Suprapubic skin (tissue), 4 donors: Measurements from ENCODE around the gene AGR3. TPM values are rescaled to one million over a fixed set of nuclear protein-coding genes. Genes with fewer than 3 reads are reported as not detected.

Experiments
- DNase-seq, 2 donors: peaks; one replicate each; pipeline ENCODE4 v3.0.0-alpha.2; 2019; ENCODE audit warnings: low spot score in 2 of 2
- H3K27ac ChIP-seq: fragments of 200-600 bp; sonication (generic); one replicate; pipeline ENCODE4 v1.5.1; 2019
- H3K27me3 ChIP-seq: fragments of 200-600 bp; sonication (generic); one replicate; pipeline ENCODE4 v1.5.1; 2019
- H3K36me3 ChIP-seq: fragments of 200-600 bp; sonication (generic); one replicate; pipeline ENCODE4 v1.5.1; 2019
- H3K4me1 ChIP-seq: fragments of 200-600 bp; sonication (generic); one replicate; pipeline ENCODE4 v1.5.1; 2019
- H3K4me3 ChIP-seq: fragments of 200-600 bp; sonication (generic); one replicate; pipeline ENCODE4 v1.5.1; 2019; ENCODE audit warnings: mild to moderate bottlenecking
- H3K9me3 ChIP-seq: fragments of 200-600 bp; sonication (generic); one replicate; pipeline ENCODE4 v1.5.1; 2019
- CTCF ChIP-seq, 2 donors: fragments of 200-600 bp in 1 of 2; fragments of 450-650 bp in 1 of 2; sonication (generic) in 1 of 2; IDR thresholded peaks; one replicate each; pipeline ENCODE4 v1.5.1; 2016 to 2019; ENCODE audit warnings: antibody characterized with exemption in 2 of 2, mild to moderate bottlenecking in 1 of 2, moderate library complexity in 1 of 2
- EP300 ChIP-seq: sonication (generic); formaldehyde crosslinking; IDR thresholded peaks from one replicate; pipeline ENCODE4 v1.6.1; 2017; ENCODE audit warnings: antibody characterized with exemption
- POLR2A ChIP-seq, 2 donors: fragments of 450-650 bp; IDR thresholded peaks; one replicate each; pipeline ENCODE4 v1.6.1; 2017; ENCODE audit warnings: antibody characterized with exemption in 2 of 2, mild to moderate bottlenecking in 2 of 2, moderate library complexity in 2 of 2
- POLR2AphosphoS5 ChIP-seq, 3 donors: sonication (generic); formaldehyde crosslinking; IDR thresholded peaks; one replicate each; pipeline ENCODE4 v1.6.1; 2017; ENCODE audit warnings: antibody characterized with exemption in 3 of 3
- WGBS: methylation state at CpG from one replicate; pipeline ENCODE4 v1.1.5; 2018; 5-methylcytosine and 5-hydroxymethylcytosine counted together
- total RNA-seq, 4 donors: library from RNA; depleted of rRNA; stranded (reverse); fragments of >200 nt; gene quantifications; one replicate each; pipeline ENCODE4 v1.1.0, GENCODE V29; 2016

AGR3 gene
- total RNA-seq, 4 donors from 2014 or later = 3.9 TPM; not detected in 3

GRCh38 chr7:16923019-16923418 is 41.2 kb upstream of the AGR3 start:
- Histone ChIP-seq H3K4me1 (peaks cover 15% of the 10 kb centered on the region), H3K9me3 (no peaks in the 10 kb centered on the region), H3K27ac (no peak overlapping the region), H3K4me3 (no peak overlapping the region), H3K36me3 (no peaks in the 10 kb centered on the region), H3K27me3 (no peaks in the 10 kb centered on the region)
- no peak for DNase-seq
- WGBS = 70% methylated on average over 2 of the region's 2 CpGs
- TF ChIP-seq CTCF (IDR thresholded peaks at IDR 0.05) (no peak), POLR2AphosphoS5 (IDR thresholded peaks at IDR 0.05) (no peak), EP300 (no peak), POLR2A (IDR thresholded peaks at IDR 0.05) (no peak)

- no peak for DNase-seq
- Histone ChIP-seq H3K4me1 (peaks cover 13% of the 10 kb centered on the region), H3K9me3 (no peaks in the 10 kb centered on the region), H3K27ac (no peak overlapping the region), H3K4me3 (no peak overlapping the region), H3K27me3 (no peaks in the 10 kb centered on the region), H3K36me3 (no peaks in the 10 kb centered on the region)
- no peak for TF ChIP-seq CTCF (IDR thresholded peaks at IDR 0.05)
- TF ChIP-seq EP300 = no peak
- no peak for TF ChIP-seq POLR2AphosphoS5 (IDR thresholded peaks at IDR 0.05)
- no peak for TF ChIP-seq POLR2A (IDR thresholded peaks at IDR 0.05)
- 56% methylated on average over 3 of the region's 3 CpGs for WGBS
Observed at GRCh38 chr7:16921644-16922257, 40.0 kb upstream of the AGR3 start.

DNA sequence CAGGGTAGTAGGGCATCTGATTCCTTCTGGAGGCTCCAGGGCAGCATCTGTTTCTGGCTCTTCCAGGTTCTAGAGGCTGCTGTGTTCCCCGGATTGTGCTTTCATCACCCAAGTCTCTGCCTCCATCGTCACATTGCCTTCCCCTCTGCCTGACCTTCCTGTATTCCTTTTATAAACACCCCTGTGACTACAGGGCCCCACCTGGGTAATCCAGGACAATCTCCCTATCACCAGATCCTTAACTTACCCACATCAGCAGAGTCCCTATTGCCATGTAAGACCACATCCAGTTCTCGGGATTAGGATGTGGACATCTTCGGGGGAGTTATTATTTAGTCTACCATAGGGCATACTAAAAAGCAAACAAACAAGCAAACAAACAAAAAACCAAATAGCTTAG is 39.4 kb upstream of the AGR3 start:
- 84% methylated on average over 4 of the region's 4 CpGs for WGBS
- H3K9me3 ChIP-seq = no peaks in the 10 kb centered on the region
- no peaks in the 10 kb centered on the region for H3K27me3 ChIP-seq
- H3K4me3 ChIP-seq = no peak overlapping the region
- peaks cover 8% of the 10 kb centered on the region for H3K4me1 ChIP-seq
- H3K36me3 ChIP-seq = no peaks in the 10 kb centered on the region
- TF ChIP-seq POLR2A (IDR thresholded peaks at IDR 0.05) (no peak), EP300 (no peak), POLR2AphosphoS5 (IDR thresholded peaks at IDR 0.05) (no peak), CTCF (IDR thresholded peaks at IDR 0.05) (no peak)
- no peak for DNase-seq
- no peak overlapping the region for H3K27ac ChIP-seq

GRCh38 chr7:16919440-16919839 is 37.7 kb upstream of the AGR3 start:
- H3K36me3 ChIP-seq = no peaks in the 10 kb centered on the region
- H3K9me3 ChIP-seq = no peaks in the 10 kb centered on the region
- H3K27me3 ChIP-seq = no peaks in the 10 kb centered on the region
- H3K27ac ChIP-seq = no peak overlapping the region
- no peak for DNase-seq
- TF ChIP-seq POLR2A (IDR thresholded peaks at IDR 0.05) = no peak
- TF ChIP-seq EP300 = no peak
- no peak for TF ChIP-seq POLR2AphosphoS5 (IDR thresholded peaks at IDR 0.05)
- no peak for TF ChIP-seq CTCF (IDR thresholded peaks at IDR 0.05)
- peaks cover 19% of the 10 kb centered on the region for H3K4me1 ChIP-seq
- H3K4me3 ChIP-seq = no peak overlapping the region

GRCh38 chr7:16918288-16918895 is 36.6 kb upstream of the AGR3 start:
- Histone ChIP-seq H3K27me3 (no peaks in the 10 kb centered on the region), H3K27ac (no peak overlapping the region), H3K36me3 (no peaks in the 10 kb centered on the region), H3K4me3 (no peak overlapping the region), H3K4me1 (peaks cover 19% of the 10 kb centered on the region), H3K9me3 (no peaks in the 10 kb centered on the region)
- no peak for TF ChIP-seq EP300
- TF ChIP-seq POLR2AphosphoS5 (IDR thresholded peaks at IDR 0.05) = no peak
- TF ChIP-seq CTCF (IDR thresholded peaks at IDR 0.05) = peak; percentile 42 to 54
- no peak for TF ChIP-seq POLR2A (IDR thresholded peaks at IDR 0.05)
- 49% methylated on average over 6 of the region's 6 CpGs for WGBS
- DNase-seq = no peak
